Sigmoid colon (tissue), 7 donors: ENCODE measurements around the gene NAA15. TPM values are rescaled to one million over a fixed set of nuclear protein-coding genes. Genes with fewer than 3 reads are reported as not detected.

Source experiments
- DNase-seq: peaks from one replicate; pipeline ENCODE4 v3.0.0-alpha.2; 2019
- H3K27ac ChIP-seq, 4 donors: fragments of 200-600 bp; sonication (generic); one replicate each; pipeline ENCODE4 v1.5.1; 2016 to 2019; ENCODE audit warnings: mild to moderate bottlenecking in 1 of 4
- H3K27me3 ChIP-seq, 3 donors: fragments of 200-600 bp; sonication (generic); one replicate each; pipeline ENCODE4 v1.5.1; 2019; ENCODE audit warnings: mild to moderate bottlenecking in 1 of 3
- H3K36me3 ChIP-seq, 4 donors: fragments of 200-600 bp; sonication (generic); one replicate each; pipeline ENCODE4 v1.5.1; 2016 to 2019
- H3K4me1 ChIP-seq, 4 donors: fragments of 200-600 bp; sonication (generic); one replicate each; pipeline ENCODE4 v1.5.1; 2017 to 2019
- H3K4me3 ChIP-seq, 4 donors: fragments of 200-600 bp; sonication (generic); one replicate each; pipeline ENCODE4 v1.5.1; 2017 to 2019; ENCODE audit warnings: mild to moderate bottlenecking in 2 of 4, moderate library complexity in 1 of 4
- H3K9me3 ChIP-seq, 4 donors: fragments of 200-600 bp in 3 of 4; sonication (generic) in 3 of 4; one replicate each; pipeline versions ENCODE4 v1.5.1 to v1.6.1; 2013 to 2019
- CTCF ChIP-seq, 4 experiments: fragments of 450-650 bp in 3 of 4; fragments of 200-600 bp in 1 of 4; IDR thresholded peaks; one replicate each; pipeline ENCODE4 v1.5.1; 2016 to 2019; ENCODE audit warnings: antibody characterized with exemption in 4 of 4, mild to moderate bottlenecking in 3 of 4, moderate library complexity in 2 of 4
- EP300 ChIP-seq, 4 donors: sonication (generic); formaldehyde crosslinking; IDR thresholded peaks; one replicate each; pipeline ENCODE4 v1.6.1; 2017; ENCODE audit warnings: antibody characterized with exemption in 4 of 4
- POLR2A ChIP-seq, 2 donors: fragments of 450-650 bp; IDR thresholded peaks; one replicate each; pipeline ENCODE4 v1.6.1; 2016; ENCODE audit warnings: antibody characterized with exemption in 2 of 2, mild to moderate bottlenecking in 2 of 2, moderate library complexity in 2 of 2
- POLR2AphosphoS5 ChIP-seq, 4 donors: sonication (generic); formaldehyde crosslinking; IDR thresholded peaks; one replicate each; pipeline ENCODE4 v1.6.1; 2017; ENCODE audit warnings: antibody characterized with exemption in 4 of 4
- WGBS, 2 donors: extraction: QIAGEN DNeasy Blood & Tissue Kit; methylation state at CpG; one replicate each; pipeline ENCODE4 v1.1.7; 2013; 5-methylcytosine and 5-hydroxymethylcytosine counted together
- intact Hi-C: fragments of 100-400 bp; cut with DNase I; formaldehyde crosslinking; loops from one replicate; pipeline ENCODE4 v1.15.1; 2023
- polyA plus RNA-seq, 3 donors: library from polyadenylated mRNA; stranded (reverse); fragments of 200-250 nt; gene quantifications; one replicate each; pipeline ENCODE4 v1.2.3, GENCODE V29; 2013
- total RNA-seq, 4 donors: library from RNA; depleted of rRNA; stranded (reverse); fragments of >200 nt; gene quantifications; one replicate each; pipeline ENCODE4 v1.1.0, GENCODE V29; 2016
- donor health status: healthy with polysubstance abuse.
- donor health status: Bipolar disorder and iron deficiency.
- donor health status: healthy.

Gene NAA15
- total and polyA plus RNA-seq, 7 donors: 5.4 to 40.3 (median 21.6) TPM

GRCh38 chr4:139295206-139295941 is 5.9 kb upstream of the NAA15 start:
- Histone ChIP-seq H3K27ac (peak overlapping the region; percentile 78 to 87 (median 83)), H3K27me3 (no peaks in the 10 kb centered on the region), H3K9me3 (no peaks in the 10 kb centered on the region), H3K4me3 (peak overlapping the region; percentile 68 to 79 (median 76)), H3K36me3 (peaks cover 5 to 38% (median 8%) of the 10 kb centered on the region in 4 donors), H3K4me1 (peaks cover 0 to 34% (median 27%) of the 10 kb centered on the region in 4 donors)
- intact Hi-C loops: loop anchor here (1.0 to 5.0 kb wide), 3 partner anchors 66 to 263 kb away; no protein-coding TSS in a partner anchor
- 0% methylated on average over 51 of the region's 51 CpGs for WGBS, 2 donors
- TF ChIP-seq POLR2AphosphoS5 (IDR thresholded peaks at IDR 0.05) (peak; percentile 45 to 80 (median 74)), POLR2A (IDR thresholded peaks at IDR 0.05) (no peak), CTCF (IDR thresholded peaks at IDR 0.05) (peak; percentile 83 to 92 (median 86)), EP300 (IDR thresholded peaks at IDR 0.05) (no peak)
- DNase-seq: peak; percentile 98

- DNase-seq: no peak
- peaks cover 5 to 33% (median 8%) of the 10 kb centered on the region in 4 donors for H3K36me3 ChIP-seq
- peaks cover 0 to 40% (median 28%) of the 10 kb centered on the region in 4 donors for H3K4me1 ChIP-seq
- H3K9me3 ChIP-seq: no peaks in the 10 kb centered on the region
- intact Hi-C loops: loop anchor here (1.0 to 5.0 kb wide), 3 partner anchors 67 to 263 kb away; no protein-coding TSS in a partner anchor
- TF ChIP-seq CTCF (IDR thresholded peaks at IDR 0.05): no peak
- TF ChIP-seq EP300 (IDR thresholded peaks at IDR 0.05): no peak
- TF ChIP-seq POLR2AphosphoS5 (IDR thresholded peaks at IDR 0.05): no peak
- no peak for TF ChIP-seq POLR2A (IDR thresholded peaks at IDR 0.05)
- peak overlapping the region; percentile 68 to 79 (median 76) for H3K4me3 ChIP-seq
- 10 to 29% methylated on average over 6 of the region's 6 CpGs for WGBS, 2 donors
- no peaks in the 10 kb centered on the region for H3K27me3 ChIP-seq
- peak overlapping the region; percentile 78 to 87 (median 83) for H3K27ac ChIP-seq
Measured at GRCh38 chr4:139295942-139296299, 5.4 kb upstream of the NAA15 start.

- Histone ChIP-seq H3K27me3 (no peaks in the 10 kb centered on the region), H3K4me3 (no peak overlapping the region), H3K9me3 (no peaks in the 10 kb centered on the region), H3K27ac (peak overlapping the region in 2 of 4 donors; percentile 18 to 82), H3K36me3 (peaks cover 0 to 22% (median 5%) of the 10 kb centered on the region in 4 donors), H3K4me1 (peaks cover 0 to 40% (median 28%) of the 10 kb centered on the region in 4 donors)
- no peak for DNase-seq
- 89 to 90% methylated on average over 2 of the region's 2 CpGs for WGBS, 2 donors
- TF ChIP-seq POLR2A (IDR thresholded peaks at IDR 0.05) (no peak), EP300 (IDR thresholded peaks at IDR 0.05) (no peak), CTCF (IDR thresholded peaks at IDR 0.05) (no peak), POLR2AphosphoS5 (IDR thresholded peaks at IDR 0.05) (no peak)
- intact Hi-C loops: loop anchor here (5.0 kb wide), 1 partner anchor 195 kb away; no protein-coding TSS in a partner anchor
Measured at GRCh38 chr4:139297001-139297410, 4.3 kb upstream of the NAA15 start.

GRCh38 chr4:139299536-139299935 is 1.8 kb upstream of the NAA15 start:
- Histone ChIP-seq H3K36me3 (no peaks in the 10 kb centered on the region), H3K27ac (peak overlapping the region in 3 of 4 donors; percentile 95 to 98 (median 96)), H3K4me1 (peaks cover 0 to 60% (median 36%) of the 10 kb centered on the region in 4 donors), H3K9me3 (no peaks in the 10 kb centered on the region), H3K4me3 (no peak overlapping the region), H3K27me3 (no peaks in the 10 kb centered on the region)
- intact Hi-C loops: loop anchor here (5.0 kb wide), 1 partner anchor 197 kb away; no protein-coding TSS in a partner anchor
- DNase-seq: no peak
- WGBS, 2 donors: 23 to 78% methylated on average over 1 of the region's 1 CpG
- TF ChIP-seq POLR2AphosphoS5 (IDR thresholded peaks at IDR 0.05) (no peak), CTCF (IDR thresholded peaks at IDR 0.05) (no peak), EP300 (IDR thresholded peaks at IDR 0.05) (no peak), POLR2A (IDR thresholded peaks at IDR 0.05) (no peak)
